Measurements from ENCODE around the gene FBXL7.

GRCh38 chr5:15495026-15495425 is 5.0 kb upstream of the FBXL7 start:
- TF ChIP-seq CTCF (IDR thresholded peaks at IDR 0.05) (no peak), EZH2 (IDR thresholded peaks at IDR 0.05; ENCODE audit: borderline replicate concordance, insufficient read depth, low read depth, low read length, poor library complexity, severe bottlenecking) (no peak)

Data from B cell (primary cell).